HCT116 (cell line): ENCODE measurements around the gene ACBD6. TPM values are rescaled to one million over a fixed set of nuclear protein-coding genes. Genes with fewer than 3 reads are reported as not detected.
A peak's percentile ranks its signal among the peaks of the same experiment; 100 is the strongest.

Experiments
- ATAC-seq: fragments of 200-7000 bp; cut with Tn5 transposase; 2 replicates; pipeline ENCODE4 v1.9.1; 2020; ENCODE audit warnings: mild to moderate bottlenecking, moderate library complexity
- BruUV-seq: library from RNA; stranded (reverse); fragments of 400-500 nt; replicated peaks from 2 replicates; lab custom pipeline; 2021; lab: Mats Ljungman, UMichigan
- CTCF ChIA-PET: fragments of 300-600 bp; sonication (Branson Sonifier 250); formaldehyde crosslinking; loops from one replicate; lab custom pipeline; 2021; ENCODE audit warnings: antibody characterized with exemption; lab: Charles Lee
- POLR2A ChIA-PET: fragments of 300-600, 350-600 bp; sonication (Branson Sonifier 250); formaldehyde crosslinking; loops from one replicate; lab custom pipeline; 2021; ENCODE audit warnings: antibody characterized with exemption; lab: Charles Lee
- RAD21 ChIA-PET, 2 experiments: fragments of 300-600 bp; sonication (Branson Sonifier 250); formaldehyde crosslinking; loops; one replicate each; lab custom pipeline; 2023; ENCODE audit warnings: low total read pairs in 2 of 2; ENCODE audit not compliant: uncharacterized antibody in 2 of 2, unreplicated experiment in 2 of 2, low non-redundant PET in 1 of 2; lab: Charles Lee
- DNase-seq: peaks from one replicate; pipeline ENCODE4 v3.0.0-alpha.2; 2010; ENCODE audit warnings: low read depth, low spot score
- H2AFZ ChIP-seq: fragments of 200-600 bp; shearing (Covaris generic), sonication (generic); 2 replicates; pipeline ENCODE4 v1.6.1; 2017; ENCODE audit warnings: low read depth, mixed run types, mixed read lengths, antibody characterized with exemption, low read length; ENCODE audit not compliant: poor library complexity, severe bottlenecking
- H3K27ac ChIP-seq: 2 replicates; pipeline ENCODE4 v1.5.1; 2012; ENCODE audit warnings: low read depth, low read length
- H3K27me3 ChIP-seq: fragments of 200-600 bp; sonication (generic); 2 replicates; pipeline ENCODE4 v1.6.1; 2016; ENCODE audit warnings: mixed run types, low read length, mixed read lengths; ENCODE audit not compliant: insufficient read depth
- H3K36me3 ChIP-seq, 2 experiments: fragments of 200-500 bp in 1 of 2; fragments of 200-600 bp in 1 of 2; sonication (Bioruptor generic) in 1 of 2; sonication (generic) in 1 of 2; 2 replicates each; pipeline versions ENCODE4 v1.5.1 to v1.6.1; 2014 to 2016; ENCODE audit warnings: low read length in 2 of 2, inconsistent platforms in 1 of 2, mixed read lengths in 1 of 2, mixed run types in 1 of 2; ENCODE audit not compliant: insufficient read depth in 2 of 2, control insufficient read depth in 1 of 2
- H3K4me1 ChIP-seq, 2 experiments: fragments of 200-600 bp in 1 of 2; sonication (generic) in 1 of 2; 2 replicates each; pipeline versions ENCODE4 v1.5.1 to v1.6.1; 2012 to 2017; ENCODE audit warnings: low read length in 2 of 2, inconsistent platforms in 1 of 2, mild to moderate bottlenecking in 1 of 2, mixed read lengths in 1 of 2, mixed run types in 1 of 2, moderate library complexity in 1 of 2; ENCODE audit not compliant: insufficient read depth in 2 of 2, control insufficient read depth in 1 of 2
- H3K4me2 ChIP-seq: fragments of 200-600 bp; sonication (generic); 2 replicates; pipeline ENCODE4 v1.6.1; 2017; ENCODE audit warnings: mixed run types, low read length, mixed read lengths
- H3K4me3 ChIP-seq, 2 experiments: fragments of 200-600 bp in 1 of 2; sonication (generic) in 1 of 2; replicated peaks in 1 of 2; 2 replicates each; pipeline ENCODE4 v1.5.1; 2011 to 2016; ENCODE audit warnings: low read length in 2 of 2, control low read depth in 1 of 2, low read depth in 1 of 2, mild to moderate bottlenecking in 1 of 2, mixed read lengths in 1 of 2, mixed run types in 1 of 2
- H3K79me2 ChIP-seq: fragments of 200-600 bp; sonication (generic); 2 replicates; pipeline ENCODE4 v1.6.1; 2017; ENCODE audit warnings: mild to moderate bottlenecking, mixed run types, low read length, moderate library complexity, mixed read lengths; ENCODE audit not compliant: insufficient read depth
- H3K9ac ChIP-seq: fragments of 200-600 bp; sonication (generic); 2 replicates; pipeline ENCODE4 v1.6.1; 2016; ENCODE audit warnings: low read length, mixed read lengths
- H3K9me2 ChIP-seq: fragments of 200-600 bp; sonication (generic), shearing (Covaris generic); 2 replicates; pipeline ENCODE4 v1.6.1; 2017; ENCODE audit warnings: mixed run types, mild to moderate bottlenecking, moderate library complexity; ENCODE audit not compliant: insufficient read depth
- H3K9me3 ChIP-seq, 2 experiments: fragments of 200-500 bp in 1 of 2; fragments of 200-600 bp in 1 of 2; sonication (Bioruptor generic) in 1 of 2; sonication (generic) in 1 of 2; 2 replicates each; pipeline ENCODE4 v1.6.1; 2014 to 2017; ENCODE audit warnings: low read length in 2 of 2, mixed read lengths in 2 of 2, inconsistent platforms in 1 of 2, low read depth in 1 of 2, mild to moderate bottlenecking in 1 of 2, mixed run types in 1 of 2, moderate library complexity in 1 of 2; ENCODE audit not compliant: control insufficient read depth in 1 of 2, insufficient read depth in 1 of 2
- H4K20me1 ChIP-seq: fragments of 200-600 bp; sonication (generic), shearing (Covaris generic); 2 replicates; pipeline ENCODE4 v1.6.1; 2017; ENCODE audit warnings: mixed run types, mild to moderate bottlenecking, moderate library complexity; ENCODE audit not compliant: insufficient read depth
- ELF1 ChIP-seq: IDR thresholded peaks from 2 replicates; pipeline ENCODE4 v1.6.1; 2012; ENCODE audit warnings: low read depth, borderline replicate concordance
- RAD21 ChIP-seq: IDR thresholded peaks from 2 replicates; pipeline ENCODE4 v1.6.1; 2012; ENCODE audit warnings: low read depth, mild to moderate bottlenecking
- SRF ChIP-seq: IDR thresholded peaks from 2 replicates; pipeline ENCODE4 v1.6.1; 2012; ENCODE audit warnings: low read depth
- TCF7L2 ChIP-seq: IDR thresholded peaks from 2 replicates; pipeline ENCODE4 v1.7.0; 2011; ENCODE audit warnings: borderline replicate concordance, inconsistent platforms; ENCODE audit not compliant: insufficient read depth, insufficient read length; ENCODE audit errors: extremely low read depth
- YY1 ChIP-seq: IDR thresholded peaks from 2 replicates; pipeline ENCODE4 v1.6.1; 2011; ENCODE audit warnings: low read length, low read depth, moderate library complexity, mild to moderate bottlenecking; ENCODE audit not compliant: insufficient replicate concordance; ENCODE audit errors: extremely low read depth
- intact Hi-C: fragments of 100-400 bp; cut with micrococcal nuclease; formaldehyde crosslinking; loops from 2 replicates; pipeline ENCODE4 v1.10.0; 2022
- total RNA-seq: library from RNA; stranded (reverse); gene quantifications from one replicate; pipeline ENCODE4 v1.2.1, GENCODE V29; 2021; ENCODE audit not compliant: unreplicated experiment
- TF ChIP-seq, protein P1 (sequence below), 3 experiments: fragments of 200-600 bp in 1 of 3; sonication (generic) in 1 of 3; IDR thresholded peaks in 2 of 3; conservative IDR thresholded peaks in 1 of 3; 2 replicates each; pipeline ENCODE4 v1.5.1; 2012 to 2017; ENCODE audit warnings: low read depth in 2 of 3, low read length in 2 of 3, antibody characterized with exemption in 1 of 3, borderline replicate concordance in 1 of 3, control low read depth in 1 of 3, mild to moderate bottlenecking in 1 of 3, mixed read lengths in 1 of 3, mixed run types in 1 of 3, moderate library complexity in 1 of 3; ENCODE audit not compliant: insufficient read depth in 1 of 3

Gene ACBD6
- total RNA-seq, 1 experiment from 2014 or later, result 43.2 TPM

DNA sequence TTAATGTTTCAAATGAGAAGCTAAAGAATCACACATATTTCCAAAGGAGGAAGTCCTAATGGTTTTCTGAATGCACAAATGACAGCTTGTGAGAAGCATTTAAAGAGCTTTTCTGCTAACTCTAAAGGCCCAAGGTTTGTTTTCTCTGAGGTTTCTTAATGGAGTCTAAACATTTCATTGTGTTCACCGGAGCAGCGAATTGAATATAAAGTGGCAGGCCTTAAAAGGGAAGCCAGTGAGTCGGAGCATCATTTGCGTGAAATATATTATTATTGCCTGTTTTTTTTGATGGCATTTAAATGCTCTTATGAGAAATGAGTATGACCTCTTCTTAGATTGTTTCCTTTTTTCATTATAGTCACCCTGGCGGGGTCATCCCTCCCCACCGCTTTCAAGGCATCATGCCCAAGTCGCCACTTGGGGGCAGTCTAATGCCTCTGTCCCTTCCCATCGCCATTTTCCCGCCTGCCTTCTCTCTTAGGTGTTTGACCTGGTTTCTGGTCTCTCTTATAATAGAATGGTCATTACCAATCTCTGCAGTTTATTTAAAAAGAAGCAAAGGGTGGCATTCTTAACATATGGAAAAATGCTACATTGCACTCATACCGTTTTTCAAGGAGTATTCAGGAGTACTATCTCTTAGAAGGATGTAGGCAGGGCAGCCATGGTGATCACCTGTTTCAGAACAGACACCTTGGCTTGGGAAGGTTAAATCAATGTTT, 31.1 kb upstream of the ACBD6 start:
- no peaks in the 10 kb centered on the region for H3K9me3 ChIP-seq
- TF ChIP-seq SRF, result no peak
- TF ChIP-seq ELF1, result no peak
- TF ChIP-seq YY1, result peak; percentile 85
- peak; percentile 94 for TF ChIP-seq RAD21
- TF ChIP-seq TCF7L2, result no peak
- TF ChIP-seq, protein P1, sequence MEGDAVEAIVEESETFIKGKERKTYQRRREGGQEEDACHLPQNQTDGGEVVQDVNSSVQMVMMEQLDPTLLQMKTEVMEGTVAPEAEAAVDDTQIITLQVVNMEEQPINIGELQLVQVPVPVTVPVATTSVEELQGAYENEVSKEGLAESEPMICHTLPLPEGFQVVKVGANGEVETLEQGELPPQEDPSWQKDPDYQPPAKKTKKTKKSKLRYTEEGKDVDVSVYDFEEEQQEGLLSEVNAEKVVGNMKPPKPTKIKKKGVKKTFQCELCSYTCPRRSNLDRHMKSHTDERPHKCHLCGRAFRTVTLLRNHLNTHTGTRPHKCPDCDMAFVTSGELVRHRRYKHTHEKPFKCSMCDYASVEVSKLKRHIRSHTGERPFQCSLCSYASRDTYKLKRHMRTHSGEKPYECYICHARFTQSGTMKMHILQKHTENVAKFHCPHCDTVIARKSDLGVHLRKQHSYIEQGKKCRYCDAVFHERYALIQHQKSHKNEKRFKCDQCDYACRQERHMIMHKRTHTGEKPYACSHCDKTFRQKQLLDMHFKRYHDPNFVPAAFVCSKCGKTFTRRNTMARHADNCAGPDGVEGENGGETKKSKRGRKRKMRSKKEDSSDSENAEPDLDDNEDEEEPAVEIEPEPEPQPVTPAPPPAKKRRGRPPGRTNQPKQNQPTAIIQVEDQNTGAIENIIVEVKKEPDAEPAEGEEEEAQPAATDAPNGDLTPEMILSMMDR (IDR thresholded peaks at IDR 0.05 in 2 of 3, conservative IDR thresholded peaks at IDR 0.05 in 1 of 3; ENCODE audit: borderline replicate concordance in 1 of 3, insufficient read depth in 1 of 3, low read depth in 2 of 3, low read length in 2 of 3), result peak; percentile 84 to 94 (median 91)
- RAD21 ChIA-PET, result interaction anchor here in 1 of 2 experiments (1.4 kb wide), 1 partner anchor 328 kb away, joined by 3 read pairs; no protein-coding TSS in a partner anchor
- ATAC-seq, result peak; percentile 97
- no peaks in the 10 kb centered on the region for H3K9me2 ChIP-seq
- POLR2A ChIA-PET, result no interaction called here
- H3K4me2 ChIP-seq, result peak overlapping the region; percentile 20; the same call in 1 of the 2 replicates
- intact Hi-C loops, result loop anchor here (2.0 to 5.0 kb wide), 5 partner anchors 99 to 633 kb away; partner anchors contain the start of gene XPR1
- peak; percentile 56 for DNase-seq
- CTCF ChIA-PET, result interaction anchor here (1.4 to 2.8 kb wide), 2 partner anchors 329 to 348 kb away, joined by 4 to 18 read pairs; no protein-coding TSS in a partner anchor
- peak overlapping the region; percentile 100 for H2AFZ ChIP-seq
- H4K20me1 ChIP-seq, result no peaks in the 10 kb centered on the region
- no peaks in the 10 kb centered on the region for H3K79me2 ChIP-seq
- H3K4me3 ChIP-seq, result no peak overlapping the region
- no TSS peak for BruUV-seq
- no peaks in the 10 kb centered on the region for H3K27me3 ChIP-seq
- no peak overlapping the region for H3K27ac ChIP-seq
- H3K36me3 ChIP-seq, result no peaks in the 10 kb centered on the region
- no peak overlapping the region for H3K9ac ChIP-seq
- H3K4me1 ChIP-seq, result 0 out of 4 replicates have a peak, but pooled peaks cover 0 to 3% of the 10 kb centered on the region in 2 experiments
